HL-60 (cell line): ENCODE measurements around the gene OPHN1.

Experiments
- DNase-seq, 2 experiments: peaks; one replicate each; pipeline ENCODE4 v3.0.0-alpha.2; 2010 to 2020; ENCODE audit warnings: low read depth in 1 of 2, low spot score in 1 of 2
- H3K27ac ChIP-seq: fragments of 250-450 bp; sonication (Bioruptor Pico); replicated peaks from 2 replicates; pipeline ENCODE4 v1.5.1; 2020; ENCODE audit warnings: mild to moderate bottlenecking, moderate library complexity
- H3K27me3 ChIP-seq: fragments of 250-450 bp; sonication (Bioruptor Pico); 2 replicates; pipeline ENCODE4 v1.5.1; 2021; ENCODE audit warnings: mild to moderate bottlenecking, moderate library complexity; ENCODE audit not compliant: insufficient read depth, poor library complexity, severe bottlenecking
- H3K4me3 ChIP-seq: replicated peaks from 2 replicates; pipeline ENCODE4 v1.5.1; 2011; ENCODE audit warnings: mild to moderate bottlenecking, control low read depth, low read length; ENCODE audit not compliant: insufficient read depth
- GABPA ChIP-seq: IDR thresholded peaks from 2 replicates; pipeline ENCODE4 v1.6.1; 2012; ENCODE audit warnings: low read depth
- POLR2AphosphoS5 ChIP-seq: IDR thresholded peaks from 2 replicates; pipeline ENCODE4 v1.6.1; 2012; ENCODE audit warnings: low read depth
- SPI1 ChIP-seq: IDR thresholded peaks from 2 replicates; pipeline ENCODE4 v1.6.1; 2012; ENCODE audit warnings: low read depth, mild to moderate bottlenecking, borderline replicate concordance
- TF ChIP-seq, protein P1 (sequence below): IDR thresholded peaks from one replicate; pipeline ENCODE4 v1.5.1; 2011; ENCODE audit warnings: low read length, control low read depth, inconsistent platforms; ENCODE audit not compliant: insufficient read depth
- TF ChIP-seq, protein P2 (sequence below): IDR thresholded peaks from 2 replicates; pipeline ENCODE4 v1.6.1; 2012; ENCODE audit warnings: low read depth; ENCODE audit not compliant: insufficient replicate concordance

OPHN1 gene

DNA sequence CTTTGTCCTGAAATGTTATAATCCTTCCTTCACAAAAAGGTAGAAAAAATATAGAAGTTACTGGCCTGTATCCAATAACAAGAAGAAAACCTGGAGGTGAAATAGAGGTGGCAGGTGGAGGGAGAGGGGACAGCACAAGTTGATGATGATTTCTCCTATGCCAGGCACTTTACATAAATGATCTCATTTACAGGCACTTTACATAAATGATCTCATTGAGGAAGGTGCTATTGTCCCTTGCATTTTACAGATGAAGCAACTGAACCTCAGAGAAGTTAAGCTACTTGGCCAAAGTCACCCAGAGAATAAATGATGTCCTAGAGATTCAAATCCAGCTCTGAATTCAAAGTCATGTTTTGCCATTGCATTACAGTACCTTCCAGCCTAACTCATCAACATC is 7.1 kb upstream of the OPHN1 start:
- TF ChIP-seq SPI1 (no peak), POLR2AphosphoS5 (no peak)
- TF ChIP-seq, protein P1, sequence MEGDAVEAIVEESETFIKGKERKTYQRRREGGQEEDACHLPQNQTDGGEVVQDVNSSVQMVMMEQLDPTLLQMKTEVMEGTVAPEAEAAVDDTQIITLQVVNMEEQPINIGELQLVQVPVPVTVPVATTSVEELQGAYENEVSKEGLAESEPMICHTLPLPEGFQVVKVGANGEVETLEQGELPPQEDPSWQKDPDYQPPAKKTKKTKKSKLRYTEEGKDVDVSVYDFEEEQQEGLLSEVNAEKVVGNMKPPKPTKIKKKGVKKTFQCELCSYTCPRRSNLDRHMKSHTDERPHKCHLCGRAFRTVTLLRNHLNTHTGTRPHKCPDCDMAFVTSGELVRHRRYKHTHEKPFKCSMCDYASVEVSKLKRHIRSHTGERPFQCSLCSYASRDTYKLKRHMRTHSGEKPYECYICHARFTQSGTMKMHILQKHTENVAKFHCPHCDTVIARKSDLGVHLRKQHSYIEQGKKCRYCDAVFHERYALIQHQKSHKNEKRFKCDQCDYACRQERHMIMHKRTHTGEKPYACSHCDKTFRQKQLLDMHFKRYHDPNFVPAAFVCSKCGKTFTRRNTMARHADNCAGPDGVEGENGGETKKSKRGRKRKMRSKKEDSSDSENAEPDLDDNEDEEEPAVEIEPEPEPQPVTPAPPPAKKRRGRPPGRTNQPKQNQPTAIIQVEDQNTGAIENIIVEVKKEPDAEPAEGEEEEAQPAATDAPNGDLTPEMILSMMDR = no peak
- Histone ChIP-seq H3K4me3 (no peak overlapping the region), H3K27me3 (no peaks in the 10 kb centered on the region), H3K27ac (no peak overlapping the region)
- no peak for DNase-seq

DNA sequence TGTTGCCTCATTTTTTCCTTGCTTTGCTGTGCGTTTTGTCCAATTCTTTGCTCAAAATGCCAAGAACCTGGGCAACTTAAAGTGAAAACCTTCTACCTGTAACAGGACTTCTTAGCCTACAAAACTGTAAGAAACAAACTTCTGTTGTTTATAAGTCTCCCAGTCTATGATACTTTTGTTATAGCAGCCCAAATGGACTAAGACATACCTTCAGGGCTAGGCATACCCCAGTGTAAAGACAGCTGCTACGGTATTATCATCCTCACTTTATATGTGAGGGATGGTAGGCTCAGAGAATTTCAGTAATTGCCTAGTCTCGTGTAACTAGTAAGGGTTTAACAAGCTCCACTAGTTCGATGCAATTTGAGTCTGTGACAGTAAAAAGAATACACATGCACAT is 6.0 kb upstream of the OPHN1 start:
- DNase-seq = no peak
- no peak overlapping the region for H3K27ac ChIP-seq

DNA sequence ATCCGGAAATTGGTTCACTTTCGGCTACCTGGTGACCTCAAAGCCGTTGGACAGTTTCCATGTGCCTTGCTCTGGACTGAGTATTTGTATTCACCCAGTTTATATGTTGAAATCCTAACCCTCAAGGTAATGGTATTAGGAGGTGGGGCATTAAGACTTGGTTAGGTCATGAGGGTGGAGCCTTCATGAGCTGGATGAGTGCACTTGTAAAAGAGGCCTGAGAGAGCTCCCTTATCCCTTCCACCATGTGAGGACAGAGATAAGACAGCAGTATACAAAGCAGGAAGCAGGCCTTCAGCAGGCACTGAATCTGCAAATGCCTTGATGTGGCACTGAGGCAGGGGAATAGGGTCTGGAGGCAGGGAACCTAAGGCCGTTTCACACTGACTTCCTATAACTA is 5.3 kb upstream of the OPHN1 start:
- no peak for DNase-seq
- TF ChIP-seq GABPA = no peak
- TF ChIP-seq POLR2AphosphoS5 = no peak
- TF ChIP-seq, protein P1 = no peak
- no peak for TF ChIP-seq SPI1
- TF ChIP-seq, protein P2, sequence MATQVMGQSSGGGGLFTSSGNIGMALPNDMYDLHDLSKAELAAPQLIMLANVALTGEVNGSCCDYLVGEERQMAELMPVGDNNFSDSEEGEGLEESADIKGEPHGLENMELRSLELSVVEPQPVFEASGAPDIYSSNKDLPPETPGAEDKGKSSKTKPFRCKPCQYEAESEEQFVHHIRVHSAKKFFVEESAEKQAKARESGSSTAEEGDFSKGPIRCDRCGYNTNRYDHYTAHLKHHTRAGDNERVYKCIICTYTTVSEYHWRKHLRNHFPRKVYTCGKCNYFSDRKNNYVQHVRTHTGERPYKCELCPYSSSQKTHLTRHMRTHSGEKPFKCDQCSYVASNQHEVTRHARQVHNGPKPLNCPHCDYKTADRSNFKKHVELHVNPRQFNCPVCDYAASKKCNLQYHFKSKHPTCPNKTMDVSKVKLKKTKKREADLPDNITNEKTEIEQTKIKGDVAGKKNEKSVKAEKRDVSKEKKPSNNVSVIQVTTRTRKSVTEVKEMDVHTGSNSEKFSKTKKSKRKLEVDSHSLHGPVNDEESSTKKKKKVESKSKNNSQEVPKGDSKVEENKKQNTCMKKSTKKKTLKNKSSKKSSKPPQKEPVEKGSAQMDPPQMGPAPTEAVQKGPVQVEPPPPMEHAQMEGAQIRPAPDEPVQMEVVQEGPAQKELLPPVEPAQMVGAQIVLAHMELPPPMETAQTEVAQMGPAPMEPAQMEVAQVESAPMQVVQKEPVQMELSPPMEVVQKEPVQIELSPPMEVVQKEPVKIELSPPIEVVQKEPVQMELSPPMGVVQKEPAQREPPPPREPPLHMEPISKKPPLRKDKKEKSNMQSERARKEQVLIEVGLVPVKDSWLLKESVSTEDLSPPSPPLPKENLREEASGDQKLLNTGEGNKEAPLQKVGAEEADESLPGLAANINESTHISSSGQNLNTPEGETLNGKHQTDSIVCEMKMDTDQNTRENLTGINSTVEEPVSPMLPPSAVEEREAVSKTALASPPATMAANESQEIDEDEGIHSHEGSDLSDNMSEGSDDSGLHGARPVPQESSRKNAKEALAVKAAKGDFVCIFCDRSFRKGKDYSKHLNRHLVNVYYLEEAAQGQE = no peak
- no peaks in the 10 kb centered on the region for H3K27me3 ChIP-seq
- H3K4me3 ChIP-seq = no peak overlapping the region
- H3K27ac ChIP-seq = no peak overlapping the region

More for the DNA sequence above, 6.0 kb upstream of the OPHN1 start:
- no peak overlapping the region for H3K4me3 ChIP-seq
- H3K27me3 ChIP-seq = no peaks in the 10 kb centered on the region
- TF ChIP-seq, protein P1 = no peak
- TF ChIP-seq GABPA (no peak), POLR2AphosphoS5 (no peak), SPI1 (no peak)
- TF ChIP-seq, protein P2 = no peak

DNA sequence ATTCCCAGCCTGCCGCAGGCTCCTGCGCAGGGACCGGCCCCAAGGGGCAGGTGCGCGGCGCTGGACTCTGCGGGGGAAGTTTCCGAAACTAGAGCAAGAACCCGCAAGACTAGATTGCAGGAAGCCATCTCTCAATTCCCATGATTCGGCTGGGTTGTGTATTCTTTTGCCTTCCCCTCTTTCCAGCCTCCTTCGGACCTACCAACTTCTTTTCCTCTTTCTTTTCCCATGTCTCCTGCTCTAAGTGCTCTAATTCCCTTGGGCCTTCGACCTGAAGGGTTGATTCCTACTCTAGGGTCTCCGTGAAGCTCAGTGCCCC is 645 bp upstream of the OPHN1 start:
- Histone ChIP-seq H3K27ac (no peak overlapping the region), H3K27me3 (no peaks in the 10 kb centered on the region), H3K4me3 (peak overlapping the region; percentile 62)
- no peak for DNase-seq
- TF ChIP-seq, protein P2 = no peak
- TF ChIP-seq POLR2AphosphoS5 = no peak
- TF ChIP-seq SPI1 = no peak
- TF ChIP-seq, protein P1 = no peak
- TF ChIP-seq GABPA = no peak
